HepG2 (cell line): Measurements from ENCODE around the gene PLXND1. TPM values are rescaled to one million over a fixed set of nuclear protein-coding genes. Genes with fewer than 3 reads are reported as not detected.

Experiments used
- ARNT2 ChIP-seq: sonication (generic); formaldehyde crosslinking; IDR thresholded peaks from 2 replicates; pipeline ENCODE4 v1.8.0; 2022; ENCODE audit warnings: mild to moderate bottlenecking, low read depth, missing genetic modification reagents, moderate library complexity
- ATAD3A ChIP-seq: sonication (generic); formaldehyde crosslinking; IDR thresholded peaks from 2 replicates; pipeline ENCODE4 v1.4.0; 2020; ENCODE audit warnings: missing genetic modification reagents
- BRCA1 ChIP-seq: sonication (generic); formaldehyde crosslinking; IDR thresholded peaks from 2 replicates; pipeline ENCODE4 v1.4.0; 2020; ENCODE audit warnings: missing genetic modification reagents
- MED8 ChIP-seq: sonication (generic); formaldehyde crosslinking; IDR thresholded peaks from 2 replicates; pipeline ENCODE4 v1.8.1; 2023; ENCODE audit warnings: mild to moderate bottlenecking, missing genetic modification reagents; ENCODE audit not compliant: insufficient replicate concordance
- MYC ChIP-seq: sonication (generic); formaldehyde crosslinking; IDR thresholded peaks from 2 replicates; pipeline ENCODE4 v1.9.0; 2021; ENCODE audit warnings: missing genetic modification reagents, borderline replicate concordance
- NCOA1 ChIP-seq: sonication (generic); formaldehyde crosslinking; IDR thresholded peaks from 2 replicates; pipeline ENCODE4 v1.9.0; 2021; ENCODE audit warnings: missing genetic modification reagents
- POLR2AphosphoS5 ChIP-seq: IDR thresholded peaks from 2 replicates; pipeline ENCODE4 v1.6.1; 2012; ENCODE audit warnings: low read depth, low read length
- REPIN1 ChIP-seq: sonication (generic); formaldehyde crosslinking; IDR thresholded peaks from 2 replicates; pipeline ENCODE4 v1.8.0; 2022; ENCODE audit warnings: missing genetic modification reagents, low read depth, mild to moderate bottlenecking, borderline replicate concordance
- SOX13 ChIP-seq, 3 experiments: fragments of 450-650 bp in 1 of 3; sonication (generic) in 1 of 3; formaldehyde crosslinking in 1 of 3; IDR thresholded peaks in 2 of 3; conservative IDR thresholded peaks in 1 of 3; 2 replicates each; pipeline versions ENCODE4 v1.5.0 to v1.6.1; 2016 to 2020; ENCODE audit warnings: antibody characterized with exemption in 1 of 3, mild to moderate bottlenecking in 1 of 3, missing compliant biosample characterization in 1 of 3, missing genetic modification reagents in 1 of 3, moderate library complexity in 1 of 3
- SP5 ChIP-seq: IDR thresholded peaks from 2 replicates; pipeline ENCODE4 v1.6.1; 2016; ENCODE audit warnings: low read depth, borderline replicate concordance
- ZNF251 ChIP-seq: sonication (generic); formaldehyde crosslinking; IDR thresholded peaks from 2 replicates; pipeline ENCODE4 v1.9.0; 2021; ENCODE audit warnings: mild to moderate bottlenecking, missing genetic modification reagents
- ZNF383 ChIP-seq: sonication (generic); formaldehyde crosslinking; IDR thresholded peaks from 2 replicates; pipeline ENCODE4 v1.4.0; 2020; ENCODE audit warnings: missing genetic modification reagents, mild to moderate bottlenecking, borderline replicate concordance
- ZNF850 ChIP-seq: sonication (generic); formaldehyde crosslinking; conservative IDR thresholded peaks from 2 replicates; pipeline ENCODE4 v1.9.0; 2021; ENCODE audit warnings: mild to moderate bottlenecking, missing genetic modification reagents
- ZSCAN29 ChIP-seq: sonication (generic); formaldehyde crosslinking; conservative IDR thresholded peaks from 2 replicates; pipeline ENCODE4 v1.4.0; 2020; ENCODE audit warnings: mild to moderate bottlenecking, missing genetic modification reagents
- polyA plus RNA-seq, 8 experiments: library from polyadenylated mRNA; depleted of rRNA in 3 of 8; stranded (reverse) in 7 of 8; unstranded in 1 of 8; fragments of >200 nt; fragmentation: Illumina TruSeq in 4 of 8; extraction: Trizol in 4 of 8; gene quantifications; 2 replicates each; pipeline versions ENCODE4 v1.2.1 to v1.2.3, GENCODE V29; 2011 to 2016; ENCODE audit warnings: low read depth in 4 of 8, missing spikeins in 1 of 8, mixed read lengths in 1 of 8; ENCODE audit not compliant: insufficient read depth in 1 of 8
- total RNA-seq, 5 experiments: library from RNA; depleted of rRNA; stranded (reverse); fragments of >200 nt; fragmentation: Illumina TruSeq; extraction: Trizol; gene quantifications; 2 replicates each; pipeline ENCODE4 v1.2.3, GENCODE V29; 2016; ENCODE audit warnings: low read depth in 1 of 5
- TF ChIP-seq, protein P1 (sequence below): sonication (generic); formaldehyde crosslinking; IDR thresholded peaks from 2 replicates; pipeline ENCODE4 v1.8.1; 2023; ENCODE audit warnings: mild to moderate bottlenecking, missing genetic modification reagents
- TF ChIP-seq, protein P2 (sequence below): IDR thresholded peaks from 2 replicates; pipeline ENCODE4 v1.6.1; 2016; ENCODE audit warnings: mild to moderate bottlenecking
- TF ChIP-seq, protein P3 (sequence below): sonication (generic); formaldehyde crosslinking; conservative IDR thresholded peaks from 2 replicates; pipeline ENCODE4 v1.4.0; 2020; ENCODE audit warnings: mild to moderate bottlenecking, missing genetic modification reagents, moderate library complexity
- TF ChIP-seq, protein P4 (sequence below): sonication (generic); formaldehyde crosslinking; IDR thresholded peaks from 2 replicates; pipeline ENCODE4 v1.5.1; 2020; ENCODE audit warnings: missing genetic modification reagents, mild to moderate bottlenecking, borderline replicate concordance

Gene PLXND1
- total and polyA plus RNA-seq, 2 of the 13 experiments (the other 11 are each of a cell fraction or from before 2014, with no cell fraction given) = 15.9 to 42.0 TPM

DNA sequence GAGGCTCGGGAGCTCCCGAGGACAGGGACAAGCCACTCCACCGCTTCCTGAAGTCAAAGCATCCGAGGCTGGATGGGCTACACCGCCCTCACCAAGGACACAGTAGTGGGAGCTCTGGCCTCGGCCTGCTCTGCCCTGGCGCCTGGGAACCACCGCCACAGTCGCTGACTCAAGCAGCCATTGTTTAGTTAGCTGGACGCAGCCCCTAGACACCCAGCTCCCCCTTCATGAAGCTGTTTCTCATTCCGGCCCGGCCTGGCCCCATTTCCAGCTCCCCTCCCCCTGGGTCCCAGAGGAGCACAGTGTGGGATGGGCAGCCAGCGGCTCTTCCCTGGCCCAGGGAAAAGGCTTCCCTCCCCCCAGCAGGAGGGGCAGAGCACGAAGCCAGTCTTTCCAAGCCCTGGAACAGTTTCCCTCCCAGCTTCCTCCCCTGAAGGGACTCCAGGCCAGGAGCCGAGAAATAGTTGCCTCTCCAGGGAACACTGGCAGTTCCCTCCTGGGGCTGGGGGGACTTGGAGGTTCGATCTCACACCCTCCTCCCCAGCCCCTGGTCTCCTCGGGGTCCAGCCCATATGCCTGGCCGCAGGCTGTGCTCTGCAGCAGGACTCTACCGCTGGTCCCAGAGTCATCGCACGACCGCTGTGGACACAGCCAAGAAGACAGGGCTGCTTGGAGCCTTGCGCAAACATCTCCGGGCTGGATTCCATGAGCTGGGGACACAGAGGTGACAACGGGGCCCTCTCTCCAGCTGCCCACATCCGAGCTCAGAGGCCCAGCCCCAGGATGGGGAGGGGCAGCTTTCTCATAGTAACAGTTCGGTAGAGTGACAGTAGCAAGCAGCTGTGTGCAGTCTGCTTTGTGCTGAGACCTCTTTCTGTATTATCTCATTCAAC, 10.0 kb downstream of the PLXND1 start (continued):
- TF ChIP-seq, protein P1, sequence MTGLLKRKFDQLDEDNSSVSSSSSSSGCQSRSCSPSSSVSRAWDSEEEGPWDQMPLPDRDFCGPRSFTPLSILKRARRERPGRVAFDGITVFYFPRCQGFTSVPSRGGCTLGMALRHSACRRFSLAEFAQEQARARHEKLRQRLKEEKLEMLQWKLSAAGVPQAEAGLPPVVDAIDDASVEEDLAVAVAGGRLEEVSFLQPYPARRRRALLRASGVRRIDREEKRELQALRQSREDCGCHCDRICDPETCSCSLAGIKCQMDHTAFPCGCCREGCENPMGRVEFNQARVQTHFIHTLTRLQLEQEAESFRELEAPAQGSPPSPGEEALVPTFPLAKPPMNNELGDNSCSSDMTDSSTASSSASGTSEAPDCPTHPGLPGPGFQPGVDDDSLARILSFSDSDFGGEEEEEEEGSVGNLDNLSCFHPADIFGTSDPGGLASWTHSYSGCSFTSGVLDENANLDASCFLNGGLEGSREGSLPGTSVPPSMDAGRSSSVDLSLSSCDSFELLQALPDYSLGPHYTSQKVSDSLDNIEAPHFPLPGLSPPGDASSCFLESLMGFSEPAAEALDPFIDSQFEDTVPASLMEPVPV (CRISPR knock-in tag) = no peak; the same call in 1 of the 2 replicates
- TF ChIP-seq BRCA1 (CRISPR knock-in tag) (no peak), ZSCAN29 (CRISPR knock-in tag) (0 out of 2 replicates have a peak, but pooled peaks have one; percentile 48), MED8 (CRISPR knock-in tag) (no peak), ZNF251 (CRISPR knock-in tag) (no peak), ZNF383 (CRISPR knock-in tag) (0 out of 2 replicates have a peak, but pooled peaks have one; percentile 55), ARNT2 (CRISPR knock-in tag) (0 out of 2 replicates have a peak, but pooled peaks have one; percentile 21), ATAD3A (CRISPR knock-in tag) (no peak), MYC (CRISPR knock-in tag) (peak; percentile 54; the same call in 1 of the 2 replicates), REPIN1 (CRISPR knock-in tag) (no peak), SP5 (CRISPR knock-in tag) (peak; percentile 85), SOX13 (IDR thresholded peaks at IDR 0.05) (no peak), SOX13 (CRISPR knock-in tag; conservative IDR thresholded peaks at IDR 0.05 in 1 of 2, IDR thresholded peaks at IDR 0.05 in 1 of 2) (peak in 1 of 2 experiments; percentile 75; a peak in 2 of 4 replicates), POLR2AphosphoS5 (peak; percentile 34; the same call in 1 of the 2 replicates), ZNF850 (CRISPR knock-in tag) (no peak), NCOA1 (no peak)
- TF ChIP-seq, protein P2, sequence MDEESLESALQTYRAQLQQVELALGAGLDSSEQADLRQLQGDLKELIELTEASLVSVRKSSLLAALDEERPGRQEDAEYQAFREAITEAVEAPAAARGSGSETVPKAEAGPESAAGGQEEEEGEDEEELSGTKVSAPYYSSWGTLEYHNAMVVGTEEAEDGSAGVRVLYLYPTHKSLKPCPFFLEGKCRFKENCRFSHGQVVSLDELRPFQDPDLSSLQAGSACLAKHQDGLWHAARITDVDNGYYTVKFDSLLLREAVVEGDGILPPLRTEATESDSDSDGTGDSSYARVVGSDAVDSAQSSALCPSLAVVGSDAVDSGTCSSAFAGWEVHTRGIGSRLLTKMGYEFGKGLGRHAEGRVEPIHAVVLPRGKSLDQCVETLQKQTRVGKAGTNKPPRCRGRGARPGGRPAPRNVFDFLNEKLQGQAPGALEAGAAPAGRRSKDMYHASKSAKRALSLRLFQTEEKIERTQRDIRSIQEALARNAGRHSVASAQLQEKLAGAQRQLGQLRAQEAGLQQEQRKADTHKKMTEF = peak; percentile 46
- TF ChIP-seq, protein P3, sequence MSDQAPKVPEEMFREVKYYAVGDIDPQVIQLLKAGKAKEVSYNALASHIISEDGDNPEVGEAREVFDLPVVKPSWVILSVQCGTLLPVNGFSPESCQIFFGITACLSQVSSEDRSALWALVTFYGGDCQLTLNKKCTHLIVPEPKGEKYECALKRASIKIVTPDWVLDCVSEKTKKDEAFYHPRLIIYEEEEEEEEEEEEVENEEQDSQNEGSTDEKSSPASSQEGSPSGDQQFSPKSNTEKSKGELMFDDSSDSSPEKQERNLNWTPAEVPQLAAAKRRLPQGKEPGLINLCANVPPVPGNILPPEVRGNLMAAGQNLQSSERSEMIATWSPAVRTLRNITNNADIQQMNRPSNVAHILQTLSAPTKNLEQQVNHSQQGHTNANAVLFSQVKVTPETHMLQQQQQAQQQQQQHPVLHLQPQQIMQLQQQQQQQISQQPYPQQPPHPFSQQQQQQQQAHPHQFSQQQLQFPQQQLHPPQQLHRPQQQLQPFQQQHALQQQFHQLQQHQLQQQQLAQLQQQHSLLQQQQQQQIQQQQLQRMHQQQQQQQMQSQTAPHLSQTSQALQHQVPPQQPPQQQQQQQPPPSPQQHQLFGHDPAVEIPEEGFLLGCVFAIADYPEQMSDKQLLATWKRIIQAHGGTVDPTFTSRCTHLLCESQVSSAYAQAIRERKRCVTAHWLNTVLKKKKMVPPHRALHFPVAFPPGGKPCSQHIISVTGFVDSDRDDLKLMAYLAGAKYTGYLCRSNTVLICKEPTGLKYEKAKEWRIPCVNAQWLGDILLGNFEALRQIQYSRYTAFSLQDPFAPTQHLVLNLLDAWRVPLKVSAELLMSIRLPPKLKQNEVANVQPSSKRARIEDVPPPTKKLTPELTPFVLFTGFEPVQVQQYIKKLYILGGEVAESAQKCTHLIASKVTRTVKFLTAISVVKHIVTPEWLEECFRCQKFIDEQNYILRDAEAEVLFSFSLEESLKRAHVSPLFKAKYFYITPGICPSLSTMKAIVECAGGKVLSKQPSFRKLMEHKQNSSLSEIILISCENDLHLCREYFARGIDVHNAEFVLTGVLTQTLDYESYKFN (CRISPR knock-in tag) = peak; percentile 55; the same call in 1 of the 2 replicates
- TF ChIP-seq, protein P4, sequence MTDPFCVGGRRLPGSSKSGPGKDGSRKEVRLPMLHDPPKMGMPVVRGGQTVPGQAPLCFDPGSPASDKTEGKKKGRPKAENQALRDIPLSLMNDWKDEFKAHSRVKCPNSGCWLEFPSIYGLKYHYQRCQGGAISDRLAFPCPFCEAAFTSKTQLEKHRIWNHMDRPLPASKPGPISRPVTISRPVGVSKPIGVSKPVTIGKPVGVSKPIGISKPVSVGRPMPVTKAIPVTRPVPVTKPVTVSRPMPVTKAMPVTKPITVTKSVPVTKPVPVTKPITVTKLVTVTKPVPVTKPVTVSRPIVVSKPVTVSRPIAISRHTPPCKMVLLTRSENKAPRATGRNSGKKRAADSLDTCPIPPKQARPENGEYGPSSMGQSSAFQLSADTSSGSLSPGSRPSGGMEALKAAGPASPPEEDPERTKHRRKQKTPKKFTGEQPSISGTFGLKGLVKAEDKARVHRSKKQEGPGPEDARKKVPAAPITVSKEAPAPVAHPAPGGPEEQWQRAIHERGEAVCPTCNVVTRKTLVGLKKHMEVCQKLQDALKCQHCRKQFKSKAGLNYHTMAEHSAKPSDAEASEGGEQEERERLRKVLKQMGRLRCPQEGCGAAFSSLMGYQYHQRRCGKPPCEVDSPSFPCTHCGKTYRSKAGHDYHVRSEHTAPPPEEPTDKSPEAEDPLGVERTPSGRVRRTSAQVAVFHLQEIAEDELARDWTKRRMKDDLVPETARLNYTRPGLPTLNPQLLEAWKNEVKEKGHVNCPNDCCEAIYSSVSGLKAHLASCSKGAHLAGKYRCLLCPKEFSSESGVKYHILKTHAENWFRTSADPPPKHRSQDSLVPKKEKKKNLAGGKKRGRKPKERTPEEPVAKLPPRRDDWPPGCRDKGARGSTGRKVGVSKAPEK (CRISPR knock-in tag) = no peak
